HepG2 (cell line): ENCODE data around the gene NOTUM. TPM values are rescaled to one million over a fixed set of nuclear protein-coding genes. Genes with fewer than 3 reads are reported as not detected.

ENCODE experiments used
- AKAP8 ChIP-seq: sonication (generic); formaldehyde crosslinking; IDR thresholded peaks from 2 replicates; pipeline ENCODE4 v1.5.1; 2020; ENCODE audit warnings: mild to moderate bottlenecking, missing genetic modification reagents
- CHCHD3 ChIP-seq: sonication (generic); formaldehyde crosslinking; IDR thresholded peaks from 2 replicates; pipeline ENCODE4 v1.8.0; 2022; ENCODE audit warnings: mild to moderate bottlenecking, missing genetic modification reagents, moderate library complexity
- EP300 ChIP-seq, 3 experiments: sonication (generic) in 1 of 3; formaldehyde crosslinking in 1 of 3; IDR thresholded peaks; 2 replicates each; pipeline versions ENCODE4 v1.5.1 to v1.6.1; 2011 to 2020; ENCODE audit warnings: low read depth in 2 of 3, low read length in 2 of 3, borderline replicate concordance in 1 of 3, improper control_type of control experiment in 1 of 3, mild to moderate bottlenecking in 1 of 3, missing genetic modification reagents in 1 of 3, moderate library complexity in 1 of 3
- FOXP4 ChIP-seq: sonication (generic); formaldehyde crosslinking; IDR thresholded peaks from 2 replicates; pipeline ENCODE4 v1.4.0; 2020; ENCODE audit warnings: missing genetic modification reagents
- HDAC6 ChIP-seq: fragments of 200-600 bp; sonication (generic); IDR thresholded peaks from 2 replicates; pipeline ENCODE4 v1.7.0; 2017; ENCODE audit warnings: mild to moderate bottlenecking, antibody characterized with exemption, low read length, low read depth
- HMGA1 ChIP-seq: sonication (generic); formaldehyde crosslinking; conservative IDR thresholded peaks from 2 replicates; pipeline ENCODE4 v1.4.0; 2020; ENCODE audit warnings: missing genetic modification reagents
- MIER2 ChIP-seq: IDR thresholded peaks from 2 replicates; pipeline ENCODE4 v1.6.1; 2016; ENCODE audit warnings: missing biosample characterization, missing genetic modification reagents
- NR2C2 ChIP-seq: sonication (generic); formaldehyde crosslinking; IDR thresholded peaks from 2 replicates; pipeline ENCODE4 v1.4.0; 2020; ENCODE audit warnings: missing genetic modification reagents, mild to moderate bottlenecking, moderate library complexity, borderline replicate concordance
- THAP9 ChIP-seq: sonication (generic); formaldehyde crosslinking; IDR thresholded peaks from 2 replicates; pipeline ENCODE4; 2020; ENCODE audit warnings: missing genetic modification reagents, mild to moderate bottlenecking, borderline replicate concordance
- ZBTB38 ChIP-seq: sonication (generic); formaldehyde crosslinking; IDR thresholded peaks from 2 replicates; pipeline ENCODE4 v1.5.1; 2020; ENCODE audit warnings: mild to moderate bottlenecking, missing genetic modification reagents
- ZNF652 ChIP-seq: IDR thresholded peaks from 2 replicates; pipeline ENCODE4 v1.6.1; 2016; ENCODE audit warnings: low read depth, borderline replicate concordance
- ZNF768 ChIP-seq: sonication (generic); formaldehyde crosslinking; IDR thresholded peaks from 2 replicates; pipeline ENCODE4 v1.4.0; 2020; ENCODE audit warnings: missing genetic modification reagents
- ZSCAN25 ChIP-seq: sonication (generic); formaldehyde crosslinking; IDR thresholded peaks from 2 replicates; pipeline ENCODE4 v1.8.0; 2022; ENCODE audit warnings: mild to moderate bottlenecking, missing genetic modification reagents
- polyA plus RNA-seq, 8 experiments: library from polyadenylated mRNA; depleted of rRNA in 3 of 8; stranded (reverse) in 7 of 8; unstranded in 1 of 8; fragments of >200 nt; fragmentation: Illumina TruSeq in 4 of 8; extraction: Trizol in 4 of 8; gene quantifications; 2 replicates each; pipeline versions ENCODE4 v1.2.1 to v1.2.3, GENCODE V29; 2011 to 2016; ENCODE audit warnings: low read depth in 4 of 8, missing spikeins in 1 of 8, mixed read lengths in 1 of 8; ENCODE audit not compliant: insufficient read depth in 1 of 8
- total RNA-seq, 5 experiments: library from RNA; depleted of rRNA; stranded (reverse); fragments of >200 nt; fragmentation: Illumina TruSeq; extraction: Trizol; gene quantifications; 2 replicates each; pipeline ENCODE4 v1.2.3, GENCODE V29; 2016; ENCODE audit warnings: low read depth in 1 of 5
- TF ChIP-seq, protein P1 (sequence below): sonication (generic); formaldehyde crosslinking; IDR thresholded peaks from 2 replicates; pipeline ENCODE4 v1.8.1; 2023; ENCODE audit warnings: mild to moderate bottlenecking, missing genetic modification reagents
- TF ChIP-seq, protein P2 (sequence below): IDR thresholded peaks from 2 replicates; pipeline ENCODE4 v1.6.1; 2012; ENCODE audit warnings: low read depth, low read length, improper control_type of control experiment
- TF ChIP-seq, protein P3 (sequence below): sonication (generic); formaldehyde crosslinking; IDR thresholded peaks from 2 replicates; pipeline ENCODE4 v1.4.0; 2020; ENCODE audit warnings: missing genetic modification reagents
- TF ChIP-seq, protein P4 (sequence below): sonication (generic); formaldehyde crosslinking; IDR thresholded peaks from 2 replicates; pipeline ENCODE4 v1.5.0; 2020; ENCODE audit warnings: missing genetic modification reagents

NOTUM gene
- total and polyA plus RNA-seq, 2 of the 13 experiments (the other 11 are each of a cell fraction or from before 2014, with no cell fraction given): 150 to 160 TPM

GRCh38 chr17:81926451-81927151, 34.4 kb downstream of the NOTUM start (continued):
- TF ChIP-seq, protein P1, sequence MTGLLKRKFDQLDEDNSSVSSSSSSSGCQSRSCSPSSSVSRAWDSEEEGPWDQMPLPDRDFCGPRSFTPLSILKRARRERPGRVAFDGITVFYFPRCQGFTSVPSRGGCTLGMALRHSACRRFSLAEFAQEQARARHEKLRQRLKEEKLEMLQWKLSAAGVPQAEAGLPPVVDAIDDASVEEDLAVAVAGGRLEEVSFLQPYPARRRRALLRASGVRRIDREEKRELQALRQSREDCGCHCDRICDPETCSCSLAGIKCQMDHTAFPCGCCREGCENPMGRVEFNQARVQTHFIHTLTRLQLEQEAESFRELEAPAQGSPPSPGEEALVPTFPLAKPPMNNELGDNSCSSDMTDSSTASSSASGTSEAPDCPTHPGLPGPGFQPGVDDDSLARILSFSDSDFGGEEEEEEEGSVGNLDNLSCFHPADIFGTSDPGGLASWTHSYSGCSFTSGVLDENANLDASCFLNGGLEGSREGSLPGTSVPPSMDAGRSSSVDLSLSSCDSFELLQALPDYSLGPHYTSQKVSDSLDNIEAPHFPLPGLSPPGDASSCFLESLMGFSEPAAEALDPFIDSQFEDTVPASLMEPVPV (CRISPR knock-in tag): 0 out of 2 replicates have a peak, but pooled peaks have one; percentile 15
- no peak for TF ChIP-seq HMGA1
- TF ChIP-seq MIER2 (CRISPR knock-in tag): no peak
- TF ChIP-seq FOXP4 (CRISPR knock-in tag): peak; percentile 8; the same call in 1 of the 2 replicates
- peak; percentile 97 for TF ChIP-seq NR2C2 (CRISPR knock-in tag)
- TF ChIP-seq HDAC6: no peak
- TF ChIP-seq AKAP8 (CRISPR knock-in tag): 0 out of 2 replicates have a peak, but pooled peaks have one; percentile 24
- TF ChIP-seq, protein P2, sequence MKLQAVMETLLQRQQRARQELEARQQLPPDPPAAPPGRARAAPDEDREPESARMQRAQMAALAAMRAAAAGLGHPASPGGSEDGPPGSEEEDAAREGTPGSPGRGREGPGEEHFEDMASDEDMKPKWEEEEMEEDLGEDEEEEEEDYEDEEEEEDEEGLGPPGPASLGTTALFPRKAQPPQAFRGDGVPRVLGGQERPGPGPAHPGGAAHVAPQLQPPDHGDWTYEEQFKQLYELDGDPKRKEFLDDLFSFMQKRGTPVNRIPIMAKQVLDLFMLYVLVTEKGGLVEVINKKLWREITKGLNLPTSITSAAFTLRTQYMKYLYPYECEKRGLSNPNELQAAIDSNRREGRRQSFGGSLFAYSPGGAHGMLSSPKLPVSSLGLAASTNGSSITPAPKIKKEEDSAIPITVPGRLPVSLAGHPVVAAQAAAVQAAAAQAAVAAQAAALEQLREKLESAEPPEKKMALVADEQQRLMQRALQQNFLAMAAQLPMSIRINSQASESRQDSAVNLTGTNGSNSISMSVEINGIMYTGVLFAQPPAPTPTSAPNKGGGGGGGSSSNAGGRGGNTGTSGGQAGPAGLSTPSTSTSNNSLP: no peak
- TF ChIP-seq THAP9: 0 out of 2 replicates have a peak, but pooled peaks have one; percentile 41
- peak; percentile 95 for TF ChIP-seq ZSCAN25 (CRISPR knock-in tag)
- TF ChIP-seq, protein P3, sequence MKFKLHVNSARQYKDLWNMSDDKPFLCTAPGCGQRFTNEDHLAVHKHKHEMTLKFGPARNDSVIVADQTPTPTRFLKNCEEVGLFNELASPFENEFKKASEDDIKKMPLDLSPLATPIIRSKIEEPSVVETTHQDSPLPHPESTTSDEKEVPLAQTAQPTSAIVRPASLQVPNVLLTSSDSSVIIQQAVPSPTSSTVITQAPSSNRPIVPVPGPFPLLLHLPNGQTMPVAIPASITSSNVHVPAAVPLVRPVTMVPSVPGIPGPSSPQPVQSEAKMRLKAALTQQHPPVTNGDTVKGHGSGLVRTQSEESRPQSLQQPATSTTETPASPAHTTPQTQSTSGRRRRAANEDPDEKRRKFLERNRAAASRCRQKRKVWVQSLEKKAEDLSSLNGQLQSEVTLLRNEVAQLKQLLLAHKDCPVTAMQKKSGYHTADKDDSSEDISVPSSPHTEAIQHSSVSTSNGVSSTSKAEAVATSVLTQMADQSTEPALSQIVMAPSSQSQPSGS (CRISPR knock-in tag): peak; percentile 62; the same call in 1 of the 2 replicates
- no peak for TF ChIP-seq ZNF652 (CRISPR knock-in tag)
- TF ChIP-seq, protein P4, sequence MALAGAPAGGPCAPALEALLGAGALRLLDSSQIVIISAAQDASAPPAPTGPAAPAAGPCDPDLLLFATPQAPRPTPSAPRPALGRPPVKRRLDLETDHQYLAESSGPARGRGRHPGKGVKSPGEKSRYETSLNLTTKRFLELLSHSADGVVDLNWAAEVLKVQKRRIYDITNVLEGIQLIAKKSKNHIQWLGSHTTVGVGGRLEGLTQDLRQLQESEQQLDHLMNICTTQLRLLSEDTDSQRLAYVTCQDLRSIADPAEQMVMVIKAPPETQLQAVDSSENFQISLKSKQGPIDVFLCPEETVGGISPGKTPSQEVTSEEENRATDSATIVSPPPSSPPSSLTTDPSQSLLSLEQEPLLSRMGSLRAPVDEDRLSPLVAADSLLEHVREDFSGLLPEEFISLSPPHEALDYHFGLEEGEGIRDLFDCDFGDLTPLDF (CRISPR knock-in tag): peak; percentile 61; the same call in 1 of the 2 replicates
- TF ChIP-seq ZBTB38 (CRISPR knock-in tag): no peak
- no peak for TF ChIP-seq CHCHD3 (CRISPR knock-in tag)
- peak; percentile 60 for TF ChIP-seq ZNF768
- TF ChIP-seq EP300 (IDR thresholded peaks at IDR 0.05; ENCODE audit: low read depth in 2 of 2, low read length in 2 of 2): no peak
- TF ChIP-seq EP300 (CRISPR knock-in tag; IDR thresholded peaks at IDR 0.05; ENCODE audit: borderline replicate concordance): no peak
